DOHH2 (cell line): ENCODE measurements around the gene LIPM.

Source experiments
- CTCF ChIP-seq: fragments of 200-600 bp; sonication (generic); IDR thresholded peaks from one replicate; pipeline ENCODE4 v1.5.1; 2014; ENCODE audit warnings: antibody characterized with exemption, mild to moderate bottlenecking, low read depth, low read length; ENCODE audit not compliant: poor library complexity, severe bottlenecking
- EZH2phosphoT487 ChIP-seq: fragments of 200-600 bp; sonication (generic); IDR thresholded peaks from 2 replicates; pipeline ENCODE4 v1.6.1; 2017; ENCODE audit warnings: borderline replicate concordance, mild to moderate bottlenecking, antibody characterized with exemption, low read length, moderate library complexity, mixed read lengths

- TF ChIP-seq CTCF (no peak), EZH2phosphoT487 (no peak)
Measured at GRCh38 chr10:88831709-88832108, 29.2 kb downstream of the LIPM start.
